HG03064 (cell line): ENCODE results near the gene MYH14.

ENCODE experiments used
- ATAC-seq: cut with Tn5 transposase; IDR thresholded peaks from one replicate; pipeline ENCODE4 v1.9.1; 2021; ENCODE audit warnings: low read depth; ENCODE audit not compliant: unreplicated experiment

The MYH14 gene

GRCh38 chr19:50203281-50204080 lies at the start of gene MYH14:
MYH14 (plus strand) TSS chr19:50203622; CDS start chr19:50210366, 6,744 bp downstream.
- no peak for ATAC-seq

- no peak for ATAC-seq
These were observed 48.9 kb upstream of the MYH14 start for GRCh38 chr19:50154529-50154928.

GRCh38 chr19:50155520-50156109 lies 47.8 kb upstream of the MYH14 start:
- no peak for ATAC-seq

- ATAC-seq, result no peak
These were observed 44.8 kb upstream of the MYH14 start for GRCh38 chr19:50158577-50158976.

GRCh38 chr19:50159078-50159477 lies 44.3 kb upstream of the MYH14 start:
- ATAC-seq, result no peak

- no peak for ATAC-seq
These were observed 40.4 kb upstream of the MYH14 start, which contains the start of gene IZUMO2 for GRCh38 chr19:50162988-50163387. IZUMO2 (minus strand) TSS chr19:50163281; CDS start chr19:50163194, 87 bp downstream.

- no peak for ATAC-seq
These were observed 36.1 kb upstream of the MYH14 start for GRCh38 chr19:50167314-50167721.

GRCh38 chr19:50171752-50172151 lies 31.7 kb upstream of the MYH14 start:
- no peak for ATAC-seq

GRCh38 chr19:50172726-50173125 lies 30.7 kb upstream of the MYH14 start:
- no peak for ATAC-seq

GRCh38 chr19:50173127-50173526 lies 30.3 kb upstream of the MYH14 start:
- ATAC-seq, result no peak

GRCh38 chr19:50174100-50174793 lies 29.2 kb upstream of the MYH14 start:
- no peak for ATAC-seq

GRCh38 chr19:50175924-50176323 lies 27.5 kb upstream of the MYH14 start:
- no peak for ATAC-seq

GRCh38 chr19:50176775-50177174 lies 26.6 kb upstream of the MYH14 start:
- ATAC-seq, result no peak

- no peak for ATAC-seq
These were observed 25.1 kb upstream of the MYH14 start for GRCh38 chr19:50178320-50178719.

- no peak for ATAC-seq
These were observed 24.4 kb upstream of the MYH14 start for GRCh38 chr19:50178859-50179537.

GRCh38 chr19:50181121-50181520 lies 22.3 kb upstream of the MYH14 start:
- ATAC-seq, result no peak

GRCh38 chr19:50184196-50184595 lies 19.2 kb upstream of the MYH14 start:
- ATAC-seq, result no peak

GRCh38 chr19:50187937-50188336 lies 15.5 kb upstream of the MYH14 start:
- ATAC-seq, result no peak

GRCh38 chr19:50189331-50189730 lies 14.1 kb upstream of the MYH14 start:
- ATAC-seq, result no peak

- no peak for ATAC-seq
These were observed 13.0 kb upstream of the MYH14 start for GRCh38 chr19:50190439-50190891.

GRCh38 chr19:50191216-50191615 lies 12.2 kb upstream of the MYH14 start:
- no peak for ATAC-seq
